Memory B cell (primary cell): ENCODE data around the gene C1orf226.
"Not testable (repeated sequence)": the region's sequence is repeated elsewhere in the genome, so short reads cannot be mapped to it uniquely, and the experiment has no call there.

Experiments
- ATAC-seq: fragments of 150-1000 bp; cut with Tn5 transposase; 2 replicates; pipeline ENCODE4 v1.10.0; 2021; ENCODE audit warnings: low read depth, mild to moderate bottlenecking, moderate library complexity
- DNase-seq, 2 donors: peaks; one replicate each; pipeline ENCODE4 v3.0.0; 2022; ENCODE audit warnings: low spot score in 2 of 2
- H3K27ac Mint-ChIP-seq: one replicate; pipeline ENCODE4 v1.8.0; 2022; ENCODE audit warnings: mild to moderate bottlenecking, moderate library complexity, mixed read lengths
- H3K27me3 Mint-ChIP-seq: one replicate; pipeline ENCODE4 v1.8.0; 2022; ENCODE audit warnings: mixed read lengths
- H3K36me3 Mint-ChIP-seq: one replicate; pipeline ENCODE4 v1.8.0; 2022; ENCODE audit warnings: mild to moderate bottlenecking, mixed read lengths
- H3K4me1 Mint-ChIP-seq: one replicate; pipeline ENCODE4 v1.8.0; 2022; ENCODE audit warnings: mixed read lengths
- H3K4me3 Mint-ChIP-seq: one replicate; pipeline ENCODE4 v1.8.0; 2022; ENCODE audit warnings: mild to moderate bottlenecking, moderate library complexity, mixed read lengths
- H3K9me3 Mint-ChIP-seq: one replicate; pipeline ENCODE4 v1.8.0; 2022; ENCODE audit warnings: mixed read lengths

The C1orf226 gene

DNA sequence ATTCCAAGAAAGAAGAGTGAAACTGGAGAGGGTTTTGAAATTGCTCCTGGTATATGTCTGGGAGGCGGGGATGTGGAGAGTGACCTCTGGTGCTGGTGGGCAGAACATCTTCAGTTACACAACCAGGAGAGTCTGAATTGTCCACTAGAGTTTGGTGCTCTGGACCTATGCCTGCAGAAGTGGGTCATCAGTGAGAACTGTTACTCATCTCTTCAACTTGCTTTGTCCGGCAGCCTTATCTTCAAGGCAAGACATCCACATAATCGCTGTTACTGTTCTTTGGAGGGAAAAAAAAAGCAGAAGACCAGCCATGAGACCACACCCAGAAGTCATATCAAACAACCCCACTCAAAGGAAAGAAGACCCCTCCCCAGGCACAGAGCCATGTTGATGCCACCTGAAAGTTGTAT is 15.5 kb downstream of the C1orf226 start:
- no peak for DNase-seq

GRCh38 chr1:162397943-162398560 is 16.5 kb downstream of the C1orf226 start:
- Mint-ChIP-seq H3K27me3 (peaks cover 12% of the 10 kb centered on the region), H3K36me3 (no peaks in the 10 kb centered on the region), H3K4me1 (no peaks in the 10 kb centered on the region), H3K27ac (no peak overlapping the region), H3K9me3 (no peaks in the 10 kb centered on the region), H3K4me3 (no peak overlapping the region)
- DNase-seq = no peak
- no peak for ATAC-seq

More for the DNA sequence above, 15.5 kb downstream of the C1orf226 start:
- H3K4me3 Mint-ChIP-seq = no peak overlapping the region
- no peaks in the 10 kb centered on the region for H3K9me3 Mint-ChIP-seq
- H3K4me1 Mint-ChIP-seq = peaks cover under 1% of the 10 kb centered on the region
- H3K36me3 Mint-ChIP-seq = no peaks in the 10 kb centered on the region
- no peak overlapping the region for H3K27ac Mint-ChIP-seq
- H3K27me3 Mint-ChIP-seq = peaks cover 9% of the 10 kb centered on the region
- no peak for ATAC-seq

- Mint-ChIP-seq H3K36me3 (no peaks in the 10 kb centered on the region), H3K4me1 (no peaks in the 10 kb centered on the region), H3K27me3 (peaks cover 12% of the 10 kb centered on the region), H3K9me3 (no peaks in the 10 kb centered on the region), H3K4me3 (no peak overlapping the region), H3K27ac (no peak overlapping the region)
- DNase-seq (no peak), ATAC-seq (no peak)
Observed at GRCh38 chr1:162398999-162399580, 17.6 kb downstream of the C1orf226 start.

- Mint-ChIP-seq H3K27me3 (peaks cover 12% of the 10 kb centered on the region), H3K9me3 (no peaks in the 10 kb centered on the region)
- ATAC-seq = no peak
Observed at GRCh38 chr1:162400790-162401355, 19.3 kb downstream of the C1orf226 start.

GRCh38 chr1:162404550-162405160 is 23.1 kb downstream of the C1orf226 start:
- no peak overlapping the region for H3K27ac Mint-ChIP-seq
- H3K36me3 Mint-ChIP-seq = no peaks in the 10 kb centered on the region
- no peaks in the 10 kb centered on the region for H3K9me3 Mint-ChIP-seq
- no peak for ATAC-seq
- peaks cover 11% of the 10 kb centered on the region for H3K27me3 Mint-ChIP-seq
- no peak overlapping the region for H3K4me3 Mint-ChIP-seq
- H3K4me1 Mint-ChIP-seq = no peaks in the 10 kb centered on the region
- DNase-seq = no peak

More at GRCh38 chr1:162400790-162401355, 19.3 kb downstream of the C1orf226 start:
- no peaks in the 10 kb centered on the region for H3K4me1 Mint-ChIP-seq
- DNase-seq = no peak
- no peak overlapping the region for H3K4me3 Mint-ChIP-seq
- no peaks in the 10 kb centered on the region for H3K36me3 Mint-ChIP-seq
- no peak overlapping the region for H3K27ac Mint-ChIP-seq

- H3K27ac Mint-ChIP-seq = no peak overlapping the region
- no peaks in the 10 kb centered on the region for H3K4me1 Mint-ChIP-seq
- H3K4me3 Mint-ChIP-seq = no peak overlapping the region
- no peak for DNase-seq
- no peaks in the 10 kb centered on the region for H3K36me3 Mint-ChIP-seq
- peaks cover 14% of the 10 kb centered on the region for H3K27me3 Mint-ChIP-seq
- ATAC-seq = no peak
- no peaks in the 10 kb centered on the region for H3K9me3 Mint-ChIP-seq
Observed at GRCh38 chr1:162405800-162406199, 24.3 kb downstream of the C1orf226 start.

DNA sequence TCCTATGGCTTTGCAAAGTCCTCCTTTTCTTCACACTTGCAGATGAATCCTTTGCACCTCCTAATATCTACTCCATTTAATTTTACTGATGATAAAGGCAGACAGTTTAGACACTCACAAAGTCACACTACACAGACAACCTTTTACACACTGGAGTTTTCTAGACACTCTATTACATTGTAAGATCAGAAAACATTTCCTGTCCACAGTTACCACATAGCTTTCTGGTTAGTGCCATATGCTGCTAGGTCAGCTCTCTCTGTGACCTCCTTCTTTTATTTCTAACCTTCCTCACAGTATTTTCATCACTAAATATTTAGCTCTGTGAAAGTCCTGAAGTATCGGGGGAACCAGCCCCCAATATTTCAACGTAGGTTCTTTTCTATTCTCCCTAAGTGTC is 25.3 kb downstream of the C1orf226 start:
- Mint-ChIP-seq H3K36me3 (no peaks in the 10 kb centered on the region), H3K27ac (no peak overlapping the region), H3K4me1 (no peaks in the 10 kb centered on the region), H3K9me3 (no peaks in the 10 kb centered on the region), H3K27me3 (peaks cover 16% of the 10 kb centered on the region), H3K4me3 (no peak overlapping the region)
- DNase-seq = no peak
- ATAC-seq = no peak

- Mint-ChIP-seq H3K36me3 (no peaks in the 10 kb centered on the region), H3K27me3 (peaks cover 13% of the 10 kb centered on the region), H3K4me1 (no peaks in the 10 kb centered on the region), H3K27ac (no peak overlapping the region), H3K9me3 (no peaks in the 10 kb centered on the region), H3K4me3 (no peak overlapping the region)
- DNase-seq (no peak), ATAC-seq (no peak)
Observed at GRCh38 chr1:162407539-162407938, 26.0 kb downstream of the C1orf226 start.

GRCh38 chr1:162412002-162412401 is 30.5 kb downstream of the C1orf226 start, which contains the start of gene SH2D1B:
Gene SH2D1B, minus strand, starts transcription at chr1:162412136. Its CDS starts 120 bp downstream, at chr1:162412016.
- no peak for DNase-seq
- ATAC-seq = no peak
- H3K4me1 Mint-ChIP-seq = no peaks in the 10 kb centered on the region
- no peaks in the 10 kb centered on the region for H3K36me3 Mint-ChIP-seq
- no peaks in the 10 kb centered on the region for H3K9me3 Mint-ChIP-seq
- H3K4me3 Mint-ChIP-seq = no peak within 1 kb of the TSS
- peaks cover 15% of the 10 kb centered on the region for H3K27me3 Mint-ChIP-seq
- H3K27ac Mint-ChIP-seq = no peak within 1 kb of the TSS

DNA sequence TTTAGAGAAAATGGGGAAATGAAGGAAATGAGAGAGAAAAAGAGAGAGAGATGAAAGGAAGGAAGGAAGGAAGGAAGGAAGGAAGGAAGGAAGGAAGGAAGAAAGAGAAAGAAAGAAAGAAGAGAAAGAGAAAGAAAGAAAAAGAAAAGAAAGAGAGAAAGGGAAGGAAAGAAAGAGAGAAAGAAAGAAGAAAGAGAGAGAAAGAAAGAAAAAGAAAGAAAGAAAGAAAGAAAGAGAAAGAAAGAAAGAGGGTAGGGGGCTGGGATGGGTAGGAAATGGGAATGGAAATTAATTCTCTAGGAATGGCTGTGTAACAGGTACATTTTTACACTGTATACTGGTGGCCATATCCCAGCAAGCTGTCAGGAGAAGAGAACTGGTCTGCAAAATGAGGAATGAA is 34.7 kb downstream of the C1orf226 start:
- H3K4me3 Mint-ChIP-seq = no peak overlapping the region
- H3K4me1 Mint-ChIP-seq = no peaks in the 10 kb centered on the region
- H3K27ac Mint-ChIP-seq = no peak overlapping the region
- peaks cover 8% of the 10 kb centered on the region for H3K27me3 Mint-ChIP-seq
- H3K9me3 Mint-ChIP-seq = no peaks in the 10 kb centered on the region
- ATAC-seq (no peak), DNase-seq (no peak)
- no peaks in the 10 kb centered on the region for H3K36me3 Mint-ChIP-seq

GRCh38 chr1:162416909-162417308 is 35.4 kb downstream of the C1orf226 start:
- ATAC-seq (no peak), DNase-seq (no peak)
- Mint-ChIP-seq H3K27me3 (peaks cover 5% of the 10 kb centered on the region), H3K27ac (no peak overlapping the region), H3K4me1 (peaks cover 4% of the 10 kb centered on the region), H3K36me3 (no peaks in the 10 kb centered on the region), H3K9me3 (no peaks in the 10 kb centered on the region), H3K4me3 (no peak overlapping the region)

- DNase-seq = no peak
- no peak overlapping the region for H3K27ac Mint-ChIP-seq
- peaks cover 4% of the 10 kb centered on the region for H3K4me1 Mint-ChIP-seq
- no peaks in the 10 kb centered on the region for H3K36me3 Mint-ChIP-seq
- H3K27me3 Mint-ChIP-seq = peaks cover 3% of the 10 kb centered on the region
- H3K4me3 Mint-ChIP-seq = no peak overlapping the region
- H3K9me3 Mint-ChIP-seq = no peaks in the 10 kb centered on the region
- ATAC-seq = no peak
Observed at GRCh38 chr1:162417650-162418049, 36.1 kb downstream of the C1orf226 start.

GRCh38 chr1:162418584-162418983 is 37.1 kb downstream of the C1orf226 start:
- H3K4me1 Mint-ChIP-seq = peaks cover 12% of the 10 kb centered on the region
- DNase-seq, H3K9me3 Mint-ChIP-seq, ATAC-seq, H3K27me3 Mint-ChIP-seq, H3K4me3 Mint-ChIP-seq, H3K27ac Mint-ChIP-seq, H3K36me3 Mint-ChIP-seq: not testable (repeated sequence)

- not testable (repeated sequence) for DNase-seq
- peaks cover 12% of the 10 kb centered on the region for H3K4me1 Mint-ChIP-seq
Observed at GRCh38 chr1:162419450-162419931, 38.0 kb downstream of the C1orf226 start.

More at GRCh38 chr1:162419450-162419931, 38.0 kb downstream of the C1orf226 start:
- H3K9me3 Mint-ChIP-seq, H3K4me3 Mint-ChIP-seq, H3K27ac Mint-ChIP-seq, ATAC-seq, H3K27me3 Mint-ChIP-seq, H3K36me3 Mint-ChIP-seq: not testable (repeated sequence)
